GM18520 (cell line): ENCODE data around the gene MCU.
"Not testable (repeated sequence)": the region's sequence is repeated elsewhere in the genome, so short reads cannot be mapped to it uniquely, and the experiment has no call there.

Source experiments
- ATAC-seq: cut with Tn5 transposase; IDR thresholded peaks from one replicate; pipeline ENCODE4 v1.9.1; 2021; ENCODE audit not compliant: unreplicated experiment

MCU gene

GRCh38 chr10:72890086-72890485, 198.1 kb downstream of the MCU start:
- no peak for ATAC-seq

- ATAC-seq = no peak
Observed at GRCh38 chr10:72893136-72893798, 201.3 kb downstream of the MCU start, which contains the start of gene OIT3. Gene OIT3 (plus strand): TSS chr10:72893739. CDS start chr10:72893799, 60 bp downstream.

DNA sequence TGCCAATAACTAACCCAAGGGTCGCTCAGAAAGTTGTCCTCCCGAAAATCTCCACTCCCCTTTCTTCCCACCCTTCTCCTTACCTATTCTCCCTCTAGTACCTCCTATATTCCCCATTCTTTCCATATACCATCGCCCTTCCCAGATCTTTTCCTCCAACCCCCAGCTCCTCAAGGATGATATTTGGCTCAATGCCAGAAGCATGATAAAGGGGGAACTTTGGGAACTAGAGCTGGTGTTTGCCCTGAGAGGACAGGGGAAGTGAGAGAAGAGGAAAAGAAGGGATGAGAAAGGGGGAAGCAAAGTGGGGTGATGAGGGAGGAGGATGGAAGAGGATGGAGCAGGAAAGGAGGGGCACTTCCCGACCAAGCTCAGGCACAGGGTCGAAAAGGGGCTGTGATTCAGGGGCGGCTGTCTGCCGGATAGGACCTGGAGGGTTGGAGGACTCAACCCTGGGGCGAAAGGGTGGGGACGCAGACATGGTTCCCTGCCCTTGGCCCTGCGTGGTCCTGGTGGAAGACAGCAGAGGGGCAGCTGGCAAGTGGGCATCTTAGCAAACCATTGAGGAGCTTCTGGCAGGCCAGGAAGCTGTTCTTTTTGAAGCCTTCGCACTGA, 203.4 kb downstream of the MCU start:
- no peak for ATAC-seq

DNA sequence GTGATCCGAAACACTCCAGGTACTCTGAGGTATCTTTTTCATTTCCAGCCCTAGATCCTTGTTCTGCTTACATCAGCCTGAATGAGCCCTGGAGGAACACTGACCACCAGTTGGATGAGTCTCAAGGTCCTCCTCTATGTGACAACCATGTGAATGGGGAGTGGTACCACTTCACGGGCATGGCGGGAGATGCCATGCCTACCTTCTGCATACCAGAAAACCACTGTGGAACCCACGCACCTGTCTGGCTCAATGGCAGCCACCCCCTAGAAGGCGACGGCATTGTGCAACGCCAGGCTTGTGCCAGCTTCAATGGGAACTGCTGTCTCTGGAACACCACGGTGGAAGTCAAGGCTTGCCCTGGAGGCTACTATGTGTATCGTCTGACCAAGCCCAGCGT, 206.7 kb downstream of the MCU start:
- no peak for ATAC-seq

GRCh38 chr10:72899545-72899944, 207.6 kb downstream of the MCU start:
- ATAC-seq = no peak

DNA sequence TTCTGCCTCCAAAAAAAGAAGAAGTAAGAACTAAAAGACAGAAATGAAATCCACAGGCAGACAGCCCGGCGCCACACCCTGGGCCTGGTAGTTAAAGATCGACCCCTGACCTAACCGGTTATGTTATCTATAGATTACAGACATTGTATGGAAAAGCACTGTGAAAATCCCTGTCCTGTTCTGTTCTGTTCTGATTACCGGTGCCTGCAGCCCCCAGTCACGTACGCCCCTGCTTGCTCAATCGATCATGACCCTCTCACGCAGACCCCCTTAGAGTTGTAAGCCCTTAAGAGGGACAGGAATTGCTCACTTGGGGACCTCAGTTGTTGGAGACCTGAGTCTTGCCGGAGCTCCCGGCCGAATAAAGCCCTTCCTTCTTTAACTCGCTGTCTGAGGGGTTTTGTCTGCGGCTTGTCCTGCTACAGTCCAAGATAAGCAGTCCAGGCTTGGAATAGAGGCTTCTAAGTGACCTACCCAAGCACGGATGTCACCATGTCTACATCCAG, 212.1 kb downstream of the MCU start:
- not testable (repeated sequence) for ATAC-seq

- no peak for ATAC-seq
Observed at GRCh38 chr10:72904806-72905205, 212.9 kb downstream of the MCU start.

- no peak for ATAC-seq
Observed at GRCh38 chr10:72906446-72906845, 214.5 kb downstream of the MCU start.

- no peak for ATAC-seq
Observed at GRCh38 chr10:72910705-72911104, 218.8 kb downstream of the MCU start.

DNA sequence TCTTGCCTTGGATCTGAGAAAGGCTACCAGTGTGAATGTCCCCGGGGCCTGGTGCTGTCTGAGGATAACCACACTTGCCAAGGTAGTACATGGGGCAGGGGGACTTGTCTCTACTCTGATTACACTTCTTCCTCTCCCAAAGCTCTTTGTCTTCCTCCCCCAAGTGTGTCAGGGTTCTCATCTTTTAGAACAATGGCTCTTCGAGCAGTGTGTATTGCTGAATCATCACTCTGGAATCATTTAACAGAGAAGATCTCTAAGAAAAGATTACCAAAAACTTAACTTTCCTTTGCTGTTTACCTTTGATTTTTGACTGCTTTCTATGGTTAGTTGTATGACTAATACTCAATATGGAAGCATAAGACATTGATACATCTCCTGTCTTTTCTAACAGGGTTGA, 219.8 kb downstream of the MCU start:
- ATAC-seq = no peak

- no peak for ATAC-seq
Observed at GRCh38 chr10:72912736-72913135, 220.8 kb downstream of the MCU start.

- ATAC-seq = no peak
Observed at GRCh38 chr10:72913287-72913686, 221.3 kb downstream of the MCU start.

GRCh38 chr10:72917201-72917600, 225.3 kb downstream of the MCU start:
- not testable (repeated sequence) for ATAC-seq

DNA sequence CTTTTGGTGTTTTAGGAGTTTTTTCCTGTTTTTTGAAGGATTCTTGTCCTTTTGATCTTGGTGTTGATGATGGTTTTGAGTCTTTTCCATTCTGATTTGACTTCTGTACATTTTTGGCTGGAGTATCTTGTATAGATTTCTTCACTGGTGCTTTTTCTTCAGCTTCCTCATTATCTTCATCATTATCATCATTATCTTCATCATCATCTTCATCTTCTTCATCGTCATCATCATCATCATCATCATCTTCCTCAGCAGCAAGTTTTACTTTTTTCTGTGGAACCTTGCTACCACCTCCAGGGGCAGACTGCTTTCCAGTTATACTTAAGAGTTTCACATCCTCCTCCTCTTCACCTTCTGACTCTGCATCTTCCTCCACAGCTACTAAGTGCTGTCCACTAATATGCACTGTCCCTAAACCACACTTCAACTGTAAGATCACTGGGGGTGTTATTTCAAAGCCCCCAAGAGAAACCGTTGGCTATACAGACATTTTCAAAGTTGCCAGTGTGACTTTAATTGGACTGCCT, 225.9 kb downstream of the MCU start:
- ATAC-seq = not testable (repeated sequence)

GRCh38 chr10:72918352-72918751, 226.4 kb downstream of the MCU start:
- ATAC-seq = no peak

- ATAC-seq = not testable (repeated sequence)
Observed at GRCh38 chr10:72921147-72921683, 229.3 kb downstream of the MCU start.

GRCh38 chr10:72924351-72924750, 232.4 kb downstream of the MCU start:
- no peak for ATAC-seq

DNA sequence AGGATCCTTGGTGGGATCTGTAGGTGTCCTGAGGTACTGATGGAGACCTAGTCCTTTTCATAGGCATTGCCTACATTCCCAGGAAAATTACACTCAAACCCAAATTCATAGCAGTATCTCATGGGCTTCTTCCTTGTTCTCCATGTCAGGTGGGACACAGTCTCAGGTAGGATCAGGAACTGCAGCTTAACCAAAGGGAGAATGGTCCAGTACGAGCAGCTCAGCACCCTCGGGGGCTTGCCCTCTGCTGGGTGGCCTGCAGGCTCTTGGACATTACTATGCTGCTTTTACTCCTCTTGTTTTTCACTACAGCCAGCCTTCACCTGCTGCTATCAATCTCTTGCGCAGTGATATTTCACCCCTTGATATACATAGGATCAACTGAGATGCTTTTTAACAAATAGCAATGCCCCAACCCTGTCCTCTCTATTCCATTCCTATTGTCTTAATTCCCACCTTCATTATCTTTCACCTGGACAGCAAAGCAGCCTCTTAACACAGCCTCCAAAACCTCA, 234.1 kb downstream of the MCU start:
- ATAC-seq = no peak

- ATAC-seq = no peak
Observed at GRCh38 chr10:72927485-72927884, 235.5 kb downstream of the MCU start.

DNA sequence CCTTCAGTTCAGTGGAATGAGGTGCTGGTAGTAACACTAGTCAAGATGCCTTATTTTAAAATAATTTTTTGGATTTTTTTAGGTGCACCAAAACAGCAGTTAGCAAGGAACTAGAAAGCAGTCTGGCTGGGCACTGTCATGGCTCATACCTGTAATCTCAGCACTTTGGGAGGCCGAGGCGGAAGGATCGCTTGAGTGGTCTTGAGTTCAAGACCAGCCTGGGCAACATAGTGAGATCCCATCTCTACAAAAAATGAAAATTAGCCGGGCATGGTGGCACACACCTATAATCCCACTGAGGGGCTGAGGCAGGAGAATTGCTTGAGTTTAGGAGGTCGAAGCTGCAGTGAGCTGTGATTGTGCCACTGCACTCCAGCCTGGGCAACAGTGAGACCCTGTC, 236.9 kb downstream of the MCU start:
- no peak for ATAC-seq

- no peak for ATAC-seq
Observed at GRCh38 chr10:72930276-72930675, 238.3 kb downstream of the MCU start.
